Right ventricle myocardium inferior (tissue), 1 donor: ENCODE measurements around the gene DMRTB1. TPM values are rescaled to one million over a fixed set of nuclear protein-coding genes. Genes with fewer than 3 reads are reported as not detected.

Source experiments
- ATAC-seq: fragments of 200-7000 bp; cut with Tn5 transposase; one replicate; pipeline ENCODE4 v1.9.1; 2020; ENCODE audit warnings: mild to moderate bottlenecking, moderate library complexity
- DNase-seq: peaks from one replicate; pipeline ENCODE4 v3.0.0; 2021; ENCODE audit errors: missing footprints
- intact Hi-C: fragments of 100-400 bp; cut with DNase I; formaldehyde crosslinking; loops from one replicate; pipeline ENCODE4 v1.11.0; 2022
- long read RNA-seq: library from polyadenylated mRNA; unstranded; transcript quantifications from one replicate; pipeline ENCODE4 v2.0.0, GENCODE V29; 2021
- total RNA-seq: library from RNA; stranded (reverse); fragmentation: NEBNext Ultra II Directional; extraction: Animal tissue kit (Norgen Biotek cat#: 25700); gene quantifications from one replicate; pipeline ENCODE4 v1.2.1, GENCODE V29; 2021
- donor health status: DM: no; HTN: yes; CAD: no; lungs with severe emphysema.

Gene DMRTB1
- not detected for total RNA-seq
- long read RNA-seq: 0 reads

DNA sequence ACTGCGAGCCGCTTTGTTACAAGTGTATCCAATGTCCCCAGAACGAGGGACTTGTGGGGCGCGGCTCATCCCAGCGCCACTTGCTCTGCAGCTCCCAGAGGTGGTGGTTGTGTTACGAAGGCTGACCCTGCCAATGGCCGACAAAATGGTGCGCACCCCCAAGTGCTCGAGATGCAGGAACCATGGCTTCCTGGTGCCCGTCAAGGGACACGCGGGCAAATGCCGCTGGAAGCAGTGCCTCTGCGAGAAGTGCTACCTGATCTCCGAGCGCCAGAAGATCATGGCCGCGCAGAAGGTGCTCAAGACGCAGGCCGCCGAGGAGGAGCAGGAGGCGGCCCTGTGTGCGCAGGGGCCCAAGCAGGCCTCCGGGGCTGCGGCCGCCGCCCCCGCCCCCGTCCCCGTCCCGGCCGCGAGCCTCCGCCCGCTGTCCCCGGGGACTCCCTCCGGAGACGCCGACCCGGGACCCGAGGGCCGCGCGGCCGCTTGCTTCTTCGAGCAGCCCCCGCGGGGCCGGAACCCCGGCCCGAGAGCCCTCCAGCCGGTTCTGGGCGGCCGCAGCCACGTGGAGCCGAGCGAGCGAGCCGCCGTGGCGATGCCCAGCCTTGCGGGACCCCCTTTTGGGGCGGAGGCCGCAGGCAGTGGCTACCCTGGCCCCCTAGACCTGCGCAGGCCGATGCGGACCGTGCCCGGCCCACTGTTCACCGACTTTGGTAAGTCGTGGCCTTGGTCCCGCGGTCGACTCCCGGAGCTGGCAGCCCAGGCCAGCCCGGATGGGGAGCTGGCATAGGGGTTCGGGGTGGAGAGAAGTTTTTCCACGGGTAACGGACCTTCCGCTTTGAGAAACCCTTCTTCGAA lies at the start of gene DMRTB1:
Gene DMRTB1 (plus strand): TSS at position 79 of the 855 bp plus-strand sequence. CDS start 55 bp downstream, at position 134.
- intact Hi-C loops: no loop called here
- no peak for DNase-seq
- no peak for ATAC-seq

DNA sequence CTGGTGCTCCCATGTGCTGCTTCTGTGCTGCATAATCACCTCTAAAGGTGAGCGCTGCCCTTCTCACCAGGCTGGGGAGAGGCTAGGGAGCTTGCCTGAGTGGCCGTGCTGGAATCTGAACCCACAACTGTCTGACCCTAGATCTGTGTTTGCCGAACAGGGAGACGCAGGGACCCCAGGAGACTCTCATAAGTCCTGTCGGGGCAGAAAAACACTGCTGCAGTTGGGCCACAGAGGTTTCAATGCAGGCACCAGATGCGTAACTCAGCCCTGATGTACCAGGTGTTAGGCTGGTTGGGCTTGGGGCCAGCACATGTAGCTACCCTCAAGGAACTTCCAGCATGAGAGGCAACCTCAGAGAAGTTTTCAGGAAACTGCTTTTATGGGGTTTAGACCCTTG lies 49.5 kb upstream of the DMRTB1 start:
- DNase-seq (no peak), ATAC-seq (no peak)
- intact Hi-C loops: no loop called here

DNA sequence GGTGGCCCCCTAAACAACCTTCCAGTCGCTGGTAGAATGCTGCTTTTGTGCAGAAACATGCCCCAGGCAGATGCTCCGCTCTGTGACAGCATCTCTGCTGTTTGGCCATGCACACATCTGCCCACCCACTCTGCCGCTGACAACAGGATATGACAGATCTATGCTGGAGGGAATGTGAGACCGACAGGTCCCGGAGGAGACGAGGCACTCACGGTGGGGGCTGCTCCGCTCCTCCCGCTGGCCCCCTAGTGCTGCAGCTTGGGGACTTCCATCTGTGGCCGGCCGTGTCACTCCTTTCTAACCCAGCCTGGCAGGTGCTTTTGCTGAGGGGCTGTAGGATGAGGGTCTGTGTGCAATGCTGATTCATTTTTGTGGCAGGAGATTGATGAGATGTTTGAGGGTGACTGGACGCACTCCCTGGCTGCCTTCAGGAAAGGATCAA lies 49.1 kb upstream of the DMRTB1 start:
- intact Hi-C loops: no loop called here
- DNase-seq: no peak
- no peak for ATAC-seq

DNA sequence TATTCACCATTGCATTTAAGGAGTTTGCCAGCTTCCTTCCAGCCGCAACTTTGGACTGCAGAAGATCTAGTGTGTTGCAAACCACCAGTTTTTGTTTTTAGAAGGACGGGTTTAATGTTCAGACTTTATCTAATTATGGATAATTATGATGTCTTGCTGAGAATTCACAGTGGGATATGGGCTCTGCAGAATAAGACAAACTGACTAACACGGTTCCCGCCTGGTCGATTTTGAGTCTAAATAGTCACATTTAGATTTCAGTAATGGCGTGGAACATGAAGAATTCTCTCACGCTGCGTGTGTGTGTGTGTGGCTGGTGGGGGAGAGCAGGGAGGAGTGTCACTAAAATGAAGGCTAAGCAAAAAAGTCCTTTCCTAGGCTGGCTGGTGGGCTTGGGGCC lies 48.5 kb upstream of the DMRTB1 start:
- intact Hi-C loops: no loop called here
- ATAC-seq: no peak
- DNase-seq: no peak

DNA sequence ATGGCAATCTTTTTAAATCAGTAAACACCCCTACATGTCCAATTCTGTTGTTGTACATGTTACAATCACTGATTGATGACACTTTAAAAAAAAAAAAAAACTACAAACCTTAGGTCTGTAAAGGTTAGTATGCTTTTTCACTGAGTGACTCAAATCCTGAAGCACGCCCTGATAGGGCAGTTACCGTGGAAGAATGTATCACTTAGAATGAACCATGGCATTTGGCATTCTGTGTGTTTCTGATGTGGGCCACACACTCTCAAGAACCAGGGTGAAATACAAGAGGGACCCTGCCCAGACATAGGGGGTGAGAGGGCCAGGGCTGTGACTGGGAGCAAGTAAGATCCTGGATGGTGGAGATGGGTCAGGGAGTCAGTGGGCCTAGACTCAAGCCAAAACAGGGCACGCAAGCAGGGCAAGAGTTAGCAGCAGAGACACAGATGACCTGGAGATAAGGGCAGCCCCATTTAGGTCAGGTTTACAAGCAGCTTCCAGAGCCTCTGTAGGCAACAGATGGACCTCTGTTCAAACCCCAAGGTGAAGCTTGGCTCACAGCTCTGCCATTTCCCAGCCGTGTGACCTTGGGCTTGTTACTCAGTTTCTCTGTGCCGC lies 47.6 kb upstream of the DMRTB1 start:
- intact Hi-C loops: no loop called here
- DNase-seq (no peak), ATAC-seq (no peak)

DNA sequence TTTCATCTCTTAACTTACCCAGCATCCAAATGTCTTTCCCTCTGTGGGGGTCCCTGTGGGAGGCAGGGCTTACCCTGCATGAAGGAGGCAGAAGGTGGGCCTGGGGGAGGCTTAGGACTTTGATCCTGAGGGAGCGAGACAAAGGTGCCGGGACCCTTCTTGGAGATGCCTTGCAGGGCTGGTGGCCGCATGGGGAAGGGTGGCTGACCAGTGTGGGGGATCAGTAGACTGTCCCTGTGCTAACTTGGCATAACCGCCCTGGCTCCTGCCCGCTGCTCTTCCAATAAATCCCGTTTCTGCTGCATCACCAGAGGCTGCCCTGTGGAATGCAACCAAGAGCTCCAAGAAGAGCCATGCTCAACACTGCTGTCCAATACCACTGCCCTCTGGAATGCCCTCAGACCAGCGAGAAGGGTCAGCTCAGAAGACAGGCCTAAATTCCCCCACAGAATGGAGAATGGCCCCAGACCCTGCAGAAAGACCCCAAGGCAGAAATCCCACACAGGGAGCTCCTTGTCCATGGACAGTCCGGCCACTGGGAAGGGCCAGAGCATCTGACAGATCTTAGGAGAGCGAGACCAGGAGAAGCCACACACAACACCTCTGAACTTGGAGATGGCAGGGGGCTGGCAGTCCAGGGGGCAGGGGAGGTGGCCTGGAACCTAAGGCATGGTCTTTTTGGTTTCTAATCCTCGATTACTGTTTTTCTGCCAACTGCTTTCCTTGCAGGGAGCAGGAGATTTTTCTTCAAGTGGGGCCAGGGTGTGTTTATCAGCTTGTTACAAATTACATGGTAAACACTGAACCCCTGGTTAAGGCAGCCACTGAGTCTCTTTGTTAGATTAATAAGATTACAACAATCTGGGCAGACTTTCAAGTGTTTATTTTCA lies 46.7 kb upstream of the DMRTB1 start:
- DNase-seq (no peak), ATAC-seq (no peak)
- intact Hi-C loops: no loop called here

DNA sequence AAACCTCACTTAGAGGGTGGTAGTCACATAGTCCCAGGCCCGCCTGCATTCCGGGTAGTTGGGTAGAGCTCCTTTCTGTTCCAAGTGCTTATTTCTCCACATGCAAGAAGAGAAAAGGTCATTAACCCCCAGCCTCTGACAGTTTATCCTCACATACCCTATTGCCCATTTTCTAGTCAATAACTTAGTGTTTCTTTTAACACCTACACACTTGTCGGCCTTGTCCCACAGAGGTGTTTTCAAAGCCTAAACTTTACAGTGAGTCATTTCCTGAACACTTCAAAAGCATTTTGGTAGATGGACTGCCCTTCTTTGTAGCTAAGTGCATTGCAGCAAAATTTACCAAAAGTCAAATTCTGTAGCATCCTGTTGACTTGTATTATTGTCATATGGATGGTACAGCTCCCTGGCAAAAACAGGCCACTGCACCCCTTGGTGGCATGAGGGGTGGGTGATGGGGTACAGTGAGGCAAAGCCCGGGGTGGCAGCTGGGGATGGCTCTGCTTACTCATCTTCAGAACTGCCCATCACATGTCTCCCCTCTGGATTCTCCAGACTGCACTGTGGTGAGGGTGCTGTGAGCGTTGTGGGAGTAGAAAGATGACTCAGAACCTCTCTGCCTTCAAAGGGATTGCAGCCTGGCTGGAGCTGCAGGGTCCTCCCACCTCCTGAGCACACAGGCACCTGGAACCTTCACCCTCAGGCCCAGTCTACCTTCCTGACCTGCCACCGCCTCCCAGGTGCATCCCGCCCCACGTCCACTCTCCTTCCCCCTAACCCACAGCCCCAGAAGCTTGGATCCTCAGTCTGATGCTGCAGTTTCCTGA lies 45.8 kb upstream of the DMRTB1 start:
- DNase-seq (no peak), ATAC-seq (no peak)
- intact Hi-C loops: no loop called here

DNA sequence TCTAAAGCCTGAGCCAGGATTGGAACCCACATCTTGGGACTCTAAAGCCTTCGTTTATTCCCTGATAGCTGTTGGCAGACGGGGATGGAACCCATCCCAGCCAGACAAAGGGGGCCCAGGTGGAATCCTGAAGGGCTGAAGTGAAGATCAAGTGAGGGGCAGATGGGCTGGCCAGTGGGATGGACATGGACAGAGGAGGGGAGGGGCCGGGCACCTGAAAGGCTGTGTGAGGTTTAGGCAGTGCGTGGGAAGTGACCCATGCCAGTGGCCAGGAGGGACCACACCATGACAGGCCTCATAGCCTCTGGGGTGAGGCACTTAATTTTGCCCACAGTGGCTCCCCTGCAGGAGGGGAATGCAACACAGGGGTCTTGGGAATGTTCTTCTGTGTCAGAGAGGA lies 44.6 kb upstream of the DMRTB1 start:
- intact Hi-C loops: no loop called here
- DNase-seq: no peak
- ATAC-seq: no peak

DNA sequence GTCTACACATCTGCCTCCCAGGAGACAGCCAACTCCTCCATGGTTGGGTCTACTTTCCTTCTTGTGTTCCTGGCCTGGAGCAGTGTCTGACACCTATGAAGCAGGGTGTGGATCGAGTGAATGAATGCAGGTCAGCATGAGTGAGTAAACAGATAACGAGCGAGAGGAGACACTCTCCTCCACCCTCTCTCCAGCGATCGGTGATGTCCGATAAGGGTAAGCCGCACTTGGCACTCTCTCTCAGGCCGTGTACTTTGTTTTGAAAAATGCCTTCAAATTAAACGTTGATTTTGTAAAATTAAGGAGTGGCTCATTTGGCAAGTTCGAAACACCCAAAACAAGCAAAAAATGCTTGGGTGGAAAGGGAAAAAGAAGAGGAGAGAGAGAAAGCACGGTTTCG lies 43.8 kb upstream of the DMRTB1 start:
- intact Hi-C loops: no loop called here
- no peak for DNase-seq
- ATAC-seq: no peak

DNA sequence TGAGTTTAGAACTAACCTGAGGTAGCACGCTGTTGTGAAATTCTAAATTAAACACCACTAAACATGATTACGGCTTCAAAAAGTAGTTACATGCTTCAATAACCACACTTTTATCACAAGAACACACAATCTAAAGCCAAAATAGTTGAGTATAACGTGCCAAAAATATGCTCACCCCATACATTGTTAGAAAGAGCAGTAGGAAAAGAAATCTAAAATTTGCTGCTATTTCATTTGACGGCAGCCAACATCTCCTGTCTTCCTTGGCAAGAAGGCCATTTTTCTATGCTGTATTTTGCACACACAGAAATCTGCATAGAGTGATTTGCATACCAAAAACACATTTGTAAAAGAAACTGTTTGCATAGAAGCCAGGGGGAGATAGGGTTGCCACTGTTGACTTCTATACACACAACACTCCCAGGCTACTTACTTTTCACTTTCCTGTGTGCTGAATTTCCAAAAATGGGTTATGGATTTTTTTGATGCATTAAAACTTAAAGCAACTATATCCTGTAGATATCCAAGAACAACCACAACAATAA lies 42.9 kb upstream of the DMRTB1 start:
- intact Hi-C loops: no loop called here
- DNase-seq (no peak), ATAC-seq (no peak)

DNA sequence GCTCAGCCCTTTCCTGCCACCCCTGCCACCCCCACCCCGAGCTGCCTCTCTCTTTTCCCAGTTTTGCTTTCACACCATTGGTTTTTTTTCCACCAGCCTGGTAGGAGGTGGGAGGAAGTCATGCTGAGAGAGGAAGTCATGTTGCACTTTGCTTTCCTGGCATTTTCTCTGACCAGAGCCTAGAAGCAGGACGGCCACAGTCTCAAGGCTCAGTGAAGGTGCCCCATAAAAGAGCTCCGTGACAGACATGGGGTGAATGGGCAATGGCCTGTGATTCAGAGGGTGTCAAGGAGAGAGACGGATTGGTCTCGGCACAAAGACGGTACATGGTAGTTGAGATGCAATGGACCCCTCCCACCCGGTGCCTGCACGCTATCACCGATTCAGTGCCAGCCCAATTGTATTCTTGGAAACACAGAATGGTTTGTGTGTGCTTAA lies 42.1 kb upstream of the DMRTB1 start:
- intact Hi-C loops: no loop called here
- DNase-seq (no peak), ATAC-seq (no peak)

DNA sequence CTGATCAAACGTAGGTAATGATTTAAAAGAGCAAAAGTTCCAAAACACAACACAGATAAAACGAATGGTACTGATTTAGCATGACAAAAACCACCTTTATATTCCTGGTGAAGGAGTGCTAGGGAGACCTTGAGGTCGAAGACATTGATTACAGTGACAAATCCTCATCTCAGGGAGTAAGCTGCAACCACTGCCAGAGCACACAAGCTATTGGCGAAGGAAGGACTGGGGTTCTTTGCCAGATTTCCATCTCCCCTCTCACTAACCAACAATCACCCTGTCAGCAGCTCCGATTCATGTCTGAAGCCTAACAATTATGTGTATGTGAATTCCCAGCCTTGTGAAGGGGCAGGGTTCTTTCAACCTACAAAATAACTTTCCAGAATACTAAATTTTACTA lies 40.2 kb upstream of the DMRTB1 start:
- no peak for DNase-seq
- intact Hi-C loops: no loop called here
- no peak for ATAC-seq

DNA sequence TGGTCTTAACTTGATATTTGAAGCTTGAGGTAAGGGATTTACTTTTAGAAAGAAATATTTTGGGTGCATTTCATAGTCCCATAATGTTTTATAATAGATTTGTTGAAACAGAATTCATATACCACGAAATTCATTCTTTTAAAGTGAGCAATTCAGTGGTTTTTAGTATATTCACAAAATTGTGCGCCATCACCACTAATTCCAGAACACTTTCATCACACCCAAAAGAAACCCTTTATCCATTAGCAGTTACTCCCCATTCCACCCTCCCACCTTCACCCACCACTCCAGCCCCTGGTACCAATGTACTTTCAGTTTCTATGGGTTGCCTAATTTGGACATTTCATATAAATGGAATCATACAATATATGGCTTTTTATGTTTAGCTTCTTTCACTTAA lies 38.9 kb upstream of the DMRTB1 start:
- DNase-seq (no peak), ATAC-seq (no peak)
- intact Hi-C loops: no loop called here

DNA sequence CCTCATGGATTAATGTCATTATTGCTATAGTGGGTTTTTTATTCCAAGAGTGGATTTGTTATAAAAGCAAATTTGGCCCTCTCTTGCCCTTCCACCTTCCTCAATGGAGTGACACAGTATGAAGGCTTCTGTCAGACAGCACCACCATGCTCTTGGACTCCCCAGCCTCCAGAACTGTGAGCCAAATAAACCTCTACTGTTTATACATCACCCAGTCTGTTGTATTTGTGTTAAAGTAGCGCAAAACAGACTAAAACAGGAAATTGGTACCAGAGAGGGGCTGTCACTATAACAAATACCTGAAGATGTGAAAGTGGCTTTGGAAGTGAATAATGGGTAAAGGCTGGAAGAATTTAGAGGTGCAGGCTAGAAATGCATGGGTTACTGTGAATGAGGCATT lies 38.0 kb upstream of the DMRTB1 start:
- no peak for ATAC-seq
- DNase-seq: no peak
- intact Hi-C loops: no loop called here

DNA sequence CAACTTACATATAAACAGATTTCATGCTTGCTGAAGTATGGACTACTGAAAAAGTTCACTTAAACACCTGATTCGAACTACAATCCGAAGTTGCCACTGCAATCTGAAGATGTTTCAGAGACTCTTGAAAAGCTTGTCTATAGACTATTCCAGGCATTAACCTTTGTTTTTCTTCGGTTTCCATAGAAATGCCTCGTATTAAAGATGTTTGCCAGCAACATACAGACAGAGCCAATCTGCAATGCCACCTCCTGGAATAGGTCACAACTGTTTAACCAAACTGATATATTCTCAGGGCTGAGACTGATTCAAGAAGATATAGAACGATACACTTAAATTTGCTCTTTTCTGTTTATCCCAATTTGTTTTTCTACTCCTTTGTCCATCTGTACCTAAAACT lies 28.9 kb upstream of the DMRTB1 start:
- ATAC-seq (no peak), DNase-seq (no peak)
- intact Hi-C loops: no loop called here

DNA sequence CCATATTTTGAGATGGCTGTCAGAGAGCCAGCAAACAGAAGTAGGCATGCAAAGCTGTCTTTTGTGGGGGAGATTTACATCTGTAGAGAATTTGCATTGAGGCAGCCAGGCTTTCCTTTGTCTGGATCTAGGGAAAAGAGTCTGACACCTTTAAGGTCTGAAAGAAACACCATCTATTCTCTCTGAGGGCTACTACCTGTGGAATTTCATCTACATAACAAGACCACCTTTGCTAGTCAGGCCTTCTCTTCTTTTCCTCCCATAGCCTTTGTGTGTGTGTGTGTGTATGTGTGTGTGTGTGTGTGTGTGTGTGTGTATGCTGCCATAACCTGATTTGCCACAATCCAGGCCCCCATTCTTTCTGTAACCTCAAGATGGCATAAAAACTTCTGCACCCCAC lies 28.4 kb upstream of the DMRTB1 start:
- DNase-seq (no peak), ATAC-seq (no peak)
- intact Hi-C loops: no loop called here

DNA sequence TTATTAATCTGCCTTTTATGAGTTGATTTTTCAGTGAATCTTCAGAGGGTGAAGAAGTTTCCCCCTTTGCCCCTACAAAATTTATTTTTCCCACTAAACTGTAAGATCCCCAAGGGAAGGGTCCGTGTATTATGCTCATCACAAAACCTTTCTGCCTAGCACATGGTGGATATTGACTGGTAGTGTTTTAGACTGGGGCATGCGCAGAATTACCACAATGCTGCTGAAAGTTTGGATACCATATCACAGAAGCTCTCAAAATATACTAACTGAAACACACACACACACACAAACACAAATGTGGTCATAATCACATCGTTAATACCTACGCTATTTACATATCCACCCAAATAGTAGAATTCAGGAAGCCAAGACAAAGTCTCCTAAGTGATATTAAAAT lies 28.0 kb upstream of the DMRTB1 start:
- ATAC-seq: no peak
- DNase-seq: no peak
- intact Hi-C loops: no loop called here

DNA sequence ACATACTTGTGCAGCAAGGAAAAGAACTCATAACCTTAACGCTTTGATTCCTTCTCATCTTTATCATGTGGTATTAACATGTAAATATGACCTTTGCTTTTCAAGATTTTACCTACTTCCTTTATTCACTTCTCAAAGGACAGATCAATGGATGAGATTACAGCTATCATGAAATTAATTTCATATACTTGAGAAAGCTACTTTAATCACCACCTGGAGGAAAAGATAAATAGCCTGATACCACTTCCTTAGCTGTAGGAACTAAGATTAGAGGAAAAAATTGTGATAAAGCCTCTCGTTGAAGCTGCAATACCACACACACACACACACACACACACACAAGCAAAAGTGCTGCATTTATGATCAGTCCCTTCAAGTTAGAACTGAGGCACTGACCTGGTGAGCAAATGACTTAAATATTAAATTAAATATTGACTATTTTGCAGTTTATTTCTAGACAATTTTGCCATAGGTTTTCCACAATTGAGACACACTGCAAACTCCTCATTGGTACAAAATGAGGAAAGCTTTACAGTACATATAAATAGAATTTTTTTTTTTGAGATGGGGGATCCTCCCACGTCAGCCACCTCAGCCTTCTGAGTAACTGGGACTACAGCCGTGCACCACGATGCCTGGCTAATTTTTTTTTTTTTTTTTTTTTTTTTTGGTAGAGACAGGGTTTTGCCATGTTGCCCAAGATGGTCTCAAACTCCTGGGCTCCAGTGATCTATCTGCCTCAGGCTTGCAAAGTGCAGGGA lies 27.2 kb upstream of the DMRTB1 start:
- ATAC-seq (no peak), DNase-seq (no peak)
- intact Hi-C loops: no loop called here
